Kidney epithelial cell (primary cell): ENCODE data around the gene GCN1. TPM values are rescaled to one million over a fixed set of nuclear protein-coding genes. Genes with fewer than 3 reads are reported as not detected.
"Not testable (repeated sequence)": the region's sequence is repeated elsewhere in the genome, so short reads cannot be mapped to it uniquely, and the experiment has no call there.

ENCODE experiments used
- DNase-seq: peaks from one replicate; pipeline ENCODE4 v3.0.0-alpha.2; 2010; ENCODE audit warnings: low read depth
- H3K27me3 ChIP-seq: 2 replicates; pipeline ENCODE4 v1.6.0; 2011; ENCODE audit warnings: low read length; ENCODE audit not compliant: control insufficient read depth, insufficient read depth
- H3K36me3 ChIP-seq: 2 replicates; pipeline ENCODE4 v1.5.1; 2011; ENCODE audit warnings: low read length; ENCODE audit not compliant: control insufficient read depth, insufficient read depth
- H3K4me3 ChIP-seq: 2 replicates; pipeline ENCODE4 v1.5.1; 2011; ENCODE audit warnings: low read depth, mild to moderate bottlenecking, control low read depth, low read length
- CTCF ChIP-seq: IDR thresholded peaks from 2 replicates; pipeline ENCODE4 v1.5.1; 2011; ENCODE audit warnings: mild to moderate bottlenecking, moderate library complexity, low read length, control low read depth, inconsistent platforms; ENCODE audit not compliant: insufficient read depth, poor library complexity, severe bottlenecking
- total RNA-seq: library from RNA; depleted of rRNA; stranded (reverse); fragments of >200 nt; gene quantifications from 2 replicates; pipeline ENCODE4 v1.2.3, GENCODE V29; 2015

Gene GCN1
- total RNA-seq, 1 donor from 2014 or later = 78.4 TPM

- DNase-seq = no peak
- no peaks in the 10 kb centered on the region for H3K27me3 ChIP-seq
- H3K36me3 ChIP-seq = peaks cover 2% of the 10 kb centered on the region
- H3K4me3 ChIP-seq = no peak overlapping the region
- no peak for TF ChIP-seq CTCF
These were observed 16.9 kb upstream of the GCN1 start for GRCh38 chr12:120211243-120211903.

- no peak for TF ChIP-seq CTCF
- H3K27me3 ChIP-seq = no peaks in the 10 kb centered on the region
- no peak overlapping the region for H3K4me3 ChIP-seq
- no peak for DNase-seq
- H3K36me3 ChIP-seq = peaks cover 2% of the 10 kb centered on the region
These were observed 15.3 kb upstream of the GCN1 start for GRCh38 chr12:120209851-120210250.

- no peak for TF ChIP-seq CTCF
- DNase-seq = no peak
- Histone ChIP-seq H3K27me3 (no peaks in the 10 kb centered on the region), H3K36me3 (no peaks in the 10 kb centered on the region), H3K4me3 (no peak overlapping the region)
These were observed 12.7 kb upstream of the GCN1 start for GRCh38 chr12:120207227-120207626.

GRCh38 chr12:120206781-120207180 is 12.3 kb upstream of the GCN1 start:
- H3K27me3 ChIP-seq, H3K4me3 ChIP-seq, H3K36me3 ChIP-seq, DNase-seq: not testable (repeated sequence)

- Histone ChIP-seq H3K27me3 (no peaks in the 10 kb centered on the region), H3K4me3 (no peak overlapping the region), H3K36me3 (no peaks in the 10 kb centered on the region)
- TF ChIP-seq CTCF = no peak
- DNase-seq = no peak
These were observed 11.7 kb upstream of the GCN1 start for GRCh38 chr12:120206228-120206627.

GRCh38 chr12:120204171-120204570 is 9.7 kb upstream of the GCN1 start:
- H3K27me3 ChIP-seq = no peaks in the 10 kb centered on the region
- H3K4me3 ChIP-seq = no peak overlapping the region
- no peak for DNase-seq
- peaks cover under 1% of the 10 kb centered on the region for H3K36me3 ChIP-seq
- TF ChIP-seq CTCF = no peak
